B cell (primary cell): ENCODE results near the gene NRG2. TPM values are rescaled to one million over a fixed set of nuclear protein-coding genes. Genes with fewer than 3 reads are reported as not detected.

Source experiments
- ATAC-seq: fragments of 200-7000 bp; cut with Tn5 transposase; one replicate; pipeline ENCODE4 v1.10.0; 2021; ENCODE audit warnings: low read depth, mild to moderate bottlenecking, moderate number of reproducible peaks, moderate library complexity
- CTCF ChIA-PET: fragments of 350-600 bp; sonication (Branson Sonifier 250); formaldehyde crosslinking; loops from one replicate; lab custom pipeline; 2021; ENCODE audit warnings: antibody characterized with exemption, inconsistent platforms; lab: Charles Lee
- POLR2A ChIA-PET: fragments of 350-600 bp; sonication (Branson Sonifier 250); formaldehyde crosslinking; loops from one replicate; lab custom pipeline; 2021; ENCODE audit warnings: antibody characterized with exemption; lab: Charles Lee
- DNase-seq: peaks from one replicate; pipeline ENCODE4 v3.0.0; 2013
- H2AFZ ChIP-seq: 2 replicates; pipeline ENCODE4 v1.6.1; 2012; ENCODE audit warnings: mild to moderate bottlenecking, low read depth, low read length; ENCODE audit not compliant: insufficient read depth, poor library complexity, severe bottlenecking
- H3K27ac ChIP-seq, 2 donors: 1 replicate in 1 of 2; 2 replicates in 1 of 2; pipeline ENCODE4 v1.5.1; 2012 to 2013; ENCODE audit warnings: low read length in 2 of 2, mild to moderate bottlenecking in 2 of 2, moderate library complexity in 1 of 2
- H3K27me3 ChIP-seq, 4 experiments: fragments of 200-600 bp in 1 of 4; sonication (generic) in 1 of 4; replicated peaks in 1 of 4; 1 replicate in 2 of 4; 2 replicates in 2 of 4; pipeline versions ENCODE4 v1.6.1 to v1.7.0; 2013 to 2016; ENCODE audit warnings: low read length in 3 of 4, mild to moderate bottlenecking in 2 of 4, mixed read lengths in 1 of 4, moderate library complexity in 1 of 4; ENCODE audit not compliant: insufficient read depth in 4 of 4, control insufficient read depth in 3 of 4; ENCODE audit errors: control extremely low read depth in 1 of 4
- H3K36me3 ChIP-seq, 2 experiments: replicated peaks in 1 of 2; 1 replicate in 1 of 2; 2 replicates in 1 of 2; pipeline versions ENCODE4 v1.6.1 to v1.7.1; 2013; ENCODE audit warnings: low read length in 1 of 2; ENCODE audit not compliant: insufficient read depth in 2 of 2, control insufficient read depth in 1 of 2; ENCODE audit errors: control extremely low read depth in 1 of 2, extremely low read depth in 1 of 2
- H3K4me1 ChIP-seq, 2 donors: fragments of 200-600 bp in 1 of 2; sonication (generic) in 1 of 2; 1 replicate in 1 of 2; 2 replicates in 1 of 2; pipeline versions ENCODE4 v1.5.1 to v1.6.1; 2013 to 2017; ENCODE audit warnings: low read length in 2 of 2; ENCODE audit not compliant: control insufficient read depth in 2 of 2, insufficient read depth in 2 of 2
- H3K4me2 ChIP-seq: replicated peaks from 2 replicates; pipeline ENCODE3; 2012; ENCODE audit warnings: mild to moderate bottlenecking, low read depth, low read length; ENCODE audit not compliant: poor library complexity, severe bottlenecking
- H3K4me3 ChIP-seq, 5 experiments: fragments of 200-600 bp in 1 of 5; sonication (generic) in 1 of 5; 1 replicate in 3 of 5; 2 replicates in 2 of 5; pipeline versions ENCODE4 v1.5.1 to v1.7.0; 2011 to 2016; ENCODE audit warnings: low read length in 4 of 5, mild to moderate bottlenecking in 4 of 5, low read depth in 2 of 5, control low read depth in 1 of 5, moderate library complexity in 1 of 5; ENCODE audit not compliant: insufficient read depth in 1 of 5; ENCODE audit errors: control extremely low read depth in 1 of 5, extremely low read depth in 1 of 5
- H3K79me2 ChIP-seq: fragments of 200-600 bp; sonication (generic); one replicate; pipeline ENCODE4 v1.6.0; 2016; ENCODE audit warnings: low read length; ENCODE audit not compliant: control insufficient read depth, insufficient read depth
- H3K9ac ChIP-seq: fragments of 200-600 bp; sonication (generic); 2 replicates; pipeline ENCODE4 v1.6.1; 2017; ENCODE audit warnings: mild to moderate bottlenecking, low read length, moderate library complexity
- H3K9me3 ChIP-seq, 3 donors: one replicate each; pipeline versions ENCODE4 v1.6.1 to v1.7.1; 2013; ENCODE audit warnings: low read length in 2 of 3; ENCODE audit not compliant: control insufficient read depth in 2 of 3, insufficient read depth in 1 of 3; ENCODE audit errors: control extremely low read depth in 1 of 3
- H4K20me1 ChIP-seq: 2 replicates; pipeline ENCODE4 v1.6.0; 2012; ENCODE audit warnings: mild to moderate bottlenecking, low read length; ENCODE audit not compliant: insufficient read depth, control insufficient read depth, poor library complexity, severe bottlenecking
- H3K27ac Mint-ChIP-seq: one replicate; pipeline ENCODE4 v1.8.0; 2021; ENCODE audit warnings: mixed read lengths
- H3K27me3 Mint-ChIP-seq: one replicate; pipeline ENCODE4 v1.8.0; 2021; ENCODE audit warnings: mixed read lengths
- H3K4me1 Mint-ChIP-seq: one replicate; pipeline ENCODE4 v1.8.0; 2021; ENCODE audit warnings: mixed read lengths
- H3K4me3 Mint-ChIP-seq: one replicate; pipeline ENCODE4 v1.8.0; 2021; ENCODE audit warnings: mixed read lengths
- H3K9me3 Mint-ChIP-seq: one replicate; pipeline ENCODE4 v1.8.0; 2022; ENCODE audit warnings: mixed read lengths; ENCODE audit not compliant: insufficient read depth
- EZH2 ChIP-seq: IDR thresholded peaks from 2 replicates; pipeline ENCODE4 v1.6.1; 2012; ENCODE audit warnings: borderline replicate concordance, low read depth, mild to moderate bottlenecking, moderate library complexity, low read length; ENCODE audit not compliant: insufficient read depth, poor library complexity, severe bottlenecking
- WGBS: methylation state at CpG from one replicate; pipeline ENCODE4 v1.1.5; 2013; ENCODE audit warnings: missing lambda C conversion rate; ENCODE audit not compliant: insufficient coverage; 5-methylcytosine and 5-hydroxymethylcytosine counted together
- intact Hi-C: fragments of 100-400 bp; cut with micrococcal nuclease; formaldehyde crosslinking; loops from one replicate; pipeline ENCODE4 v1.10.0; 2022
- polyA plus RNA-seq: library from polyadenylated mRNA; depleted of rRNA; stranded (reverse); fragments of >200 nt; gene quantifications from 2 replicates; pipeline ENCODE4 v1.2.3, GENCODE V29; 2012
- total RNA-seq, 2 donors: library from RNA; stranded (reverse); fragments of 120-200 nt in 1 of 2; gene quantifications; 1 replicate in 1 of 2; 2 replicates in 1 of 2; pipeline versions ENCODE4 v1.2.3 to v1.2.4, GENCODE V29; 2013 to 2022
- TF ChIP-seq, protein P1 (sequence below): fragments of 200-600 bp; IDR thresholded peaks from one replicate; pipeline ENCODE4 v1.8.0; 2022; ENCODE audit warnings: antibody characterized with exemption, mild to moderate bottlenecking

NRG2 gene
- total and polyA plus RNA-seq, 2 donors (not counting 1 experiment from before 2014, with no cell fraction given): 0.13 to 0.15 TPM

GRCh38 chr5:139825690-139826089 is 217.4 kb downstream of the NRG2 start:
- ChIA-PET CTCF (interaction anchor here (1.7 kb wide), 1 partner anchor 38 kb away, joined by 8 read pairs; no protein-coding TSS in a partner anchor), POLR2A (no interaction called here)
- no peak for TF ChIP-seq EZH2
- TF ChIP-seq, protein P1, sequence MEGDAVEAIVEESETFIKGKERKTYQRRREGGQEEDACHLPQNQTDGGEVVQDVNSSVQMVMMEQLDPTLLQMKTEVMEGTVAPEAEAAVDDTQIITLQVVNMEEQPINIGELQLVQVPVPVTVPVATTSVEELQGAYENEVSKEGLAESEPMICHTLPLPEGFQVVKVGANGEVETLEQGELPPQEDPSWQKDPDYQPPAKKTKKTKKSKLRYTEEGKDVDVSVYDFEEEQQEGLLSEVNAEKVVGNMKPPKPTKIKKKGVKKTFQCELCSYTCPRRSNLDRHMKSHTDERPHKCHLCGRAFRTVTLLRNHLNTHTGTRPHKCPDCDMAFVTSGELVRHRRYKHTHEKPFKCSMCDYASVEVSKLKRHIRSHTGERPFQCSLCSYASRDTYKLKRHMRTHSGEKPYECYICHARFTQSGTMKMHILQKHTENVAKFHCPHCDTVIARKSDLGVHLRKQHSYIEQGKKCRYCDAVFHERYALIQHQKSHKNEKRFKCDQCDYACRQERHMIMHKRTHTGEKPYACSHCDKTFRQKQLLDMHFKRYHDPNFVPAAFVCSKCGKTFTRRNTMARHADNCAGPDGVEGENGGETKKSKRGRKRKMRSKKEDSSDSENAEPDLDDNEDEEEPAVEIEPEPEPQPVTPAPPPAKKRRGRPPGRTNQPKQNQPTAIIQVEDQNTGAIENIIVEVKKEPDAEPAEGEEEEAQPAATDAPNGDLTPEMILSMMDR: no peak
- H3K4me1 Mint-ChIP-seq: no peaks in the 10 kb centered on the region
- no peaks in the 10 kb centered on the region for H3K36me3 ChIP-seq
- H3K4me1 ChIP-seq: no peaks in the 10 kb centered on the region
- WGBS: 85% methylated on average over 7 of the region's 7 CpGs
- no peak overlapping the region for H3K27ac Mint-ChIP-seq
- no peak overlapping the region for H2AFZ ChIP-seq
- H3K4me3 Mint-ChIP-seq: no peak overlapping the region
- no peak overlapping the region for H3K4me2 ChIP-seq
- DNase-seq: no peak
- no peaks in the 10 kb centered on the region for H4K20me1 ChIP-seq
- H3K9me3 Mint-ChIP-seq: no peaks in the 10 kb centered on the region
- intact Hi-C loops: no loop called here
- no peaks in the 10 kb centered on the region for H3K9me3 ChIP-seq
- no peak overlapping the region for H3K27ac ChIP-seq
- H3K27me3 Mint-ChIP-seq: peaks cover 29% of the 10 kb centered on the region
- no peak for ATAC-seq
- H3K9ac ChIP-seq: no peak overlapping the region
- H3K4me3 ChIP-seq: no peak overlapping the region
- H3K79me2 ChIP-seq: no peaks in the 10 kb centered on the region
- peaks cover 0 to 3% (median 0%) of the 10 kb centered on the region in 4 experiments for H3K27me3 ChIP-seq

DNA sequence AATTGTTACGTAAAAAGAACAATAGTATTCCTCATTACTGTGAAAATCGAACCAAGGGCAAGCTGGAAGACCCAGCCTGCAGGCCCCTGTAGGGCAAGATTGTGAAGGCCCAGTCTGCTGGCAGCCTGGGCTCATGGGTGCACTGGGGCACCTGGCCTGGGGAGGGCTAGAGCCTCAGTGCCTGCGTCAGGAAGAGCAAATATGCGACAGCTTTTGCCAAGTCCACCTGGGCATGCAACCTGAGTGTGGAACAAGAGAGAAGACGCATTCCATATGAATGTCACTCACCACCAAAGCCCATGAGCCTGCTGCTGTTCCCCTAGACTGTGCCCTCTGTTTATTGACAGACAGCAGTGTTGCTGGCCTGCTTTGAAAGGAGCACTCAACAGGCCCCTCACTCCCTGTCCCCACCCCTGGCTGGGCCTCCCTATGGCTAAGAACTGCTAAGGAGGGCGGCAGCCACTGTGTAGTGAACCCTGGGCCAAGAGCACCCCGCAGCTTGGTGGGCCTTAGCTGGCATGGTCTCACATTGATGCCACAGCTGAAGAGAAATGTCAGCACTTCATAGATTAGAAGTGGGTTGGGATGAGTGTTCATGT is 219.2 kb downstream of the NRG2 start:
- H3K9me3 ChIP-seq: peaks cover 0 to 16% (median 5%) of the 10 kb centered on the region in 3 donors
- Mint-ChIP-seq H3K9me3 (peaks cover 2% of the 10 kb centered on the region), H3K4me3 (no peak overlapping the region), H3K27ac (no peak overlapping the region), H3K27me3 (peaks cover 39% of the 10 kb centered on the region), H3K4me1 (no peaks in the 10 kb centered on the region)
- H3K27me3 ChIP-seq: peaks cover 0 to 8% (median 3%) of the 10 kb centered on the region in 4 experiments
- no peak overlapping the region for H3K4me3 ChIP-seq
- H2AFZ ChIP-seq: no peak overlapping the region
- 95% methylated on average over 7 of the region's 7 CpGs for WGBS
- DNase-seq: no peak
- CTCF ChIA-PET: no interaction called here
- H3K27ac ChIP-seq: no peak overlapping the region
- intact Hi-C loops: no loop called here
- POLR2A ChIA-PET: no interaction called here
- H4K20me1 ChIP-seq: no peaks in the 10 kb centered on the region
- no peak for ATAC-seq
- no peaks in the 10 kb centered on the region for H3K4me1 ChIP-seq
- H3K9ac ChIP-seq: no peak overlapping the region
- no peak overlapping the region for H3K4me2 ChIP-seq
- no peaks in the 10 kb centered on the region for H3K36me3 ChIP-seq
- TF ChIP-seq, protein P1: no peak
- no peak for TF ChIP-seq EZH2
- H3K79me2 ChIP-seq: no peaks in the 10 kb centered on the region
